Lung (tissue), 12 donors: ENCODE data around the gene DMXL2. TPM values are rescaled to one million over a fixed set of nuclear protein-coding genes. Genes with fewer than 3 reads are reported as not detected.

Experiments
- ATAC-seq: fragments of 200-7000 bp; cut with Tn5 transposase; one replicate; pipeline ENCODE4 v1.9.1; 2020; ENCODE audit warnings: moderate number of reproducible peaks; ENCODE audit not compliant: insufficient read depth, low FRiP score
- DNase-seq, 3 donors: peaks; one replicate each; pipeline ENCODE4 v3.0.0-alpha.2; 2013 to 2017
- H3K27ac ChIP-seq, 2 donors: one replicate each; pipeline ENCODE4 v1.5.1; 2013; ENCODE audit warnings: mild to moderate bottlenecking in 2 of 2, moderate library complexity in 2 of 2, control low read depth in 1 of 2, inconsistent platforms in 1 of 2, low read depth in 1 of 2, low read length in 1 of 2
- H3K27me3 ChIP-seq, 3 donors: one replicate each; pipeline ENCODE4 v1.5.1; 2013; ENCODE audit warnings: low read length in 2 of 3; ENCODE audit not compliant: control insufficient read depth in 3 of 3, insufficient read depth in 3 of 3
- H3K36me3 ChIP-seq, 4 donors: one replicate each; pipeline ENCODE4 v1.5.1; 2013; ENCODE audit warnings: low read length in 4 of 4, mild to moderate bottlenecking in 1 of 4, moderate library complexity in 1 of 4; ENCODE audit not compliant: control insufficient read depth in 4 of 4, insufficient read depth in 4 of 4
- H3K4me1 ChIP-seq, 5 donors: one replicate each; pipeline ENCODE4 v1.5.1; 2013; ENCODE audit warnings: low read length in 5 of 5, mild to moderate bottlenecking in 2 of 5, moderate library complexity in 1 of 5; ENCODE audit not compliant: control insufficient read depth in 5 of 5, insufficient read depth in 5 of 5
- H3K4me3 ChIP-seq: one replicate; pipeline ENCODE4 v1.5.1; 2013; ENCODE audit warnings: mild to moderate bottlenecking, control low read depth, moderate library complexity
- H3K9ac ChIP-seq, 2 donors: one replicate each; pipeline ENCODE4 v1.5.1; 2013; ENCODE audit warnings: low read length in 2 of 2, control low read depth in 1 of 2; ENCODE audit not compliant: insufficient read depth in 1 of 2
- H3K9me3 ChIP-seq, 4 donors: one replicate each; pipeline ENCODE4 v1.5.1; 2013; ENCODE audit warnings: low read length in 3 of 4, mild to moderate bottlenecking in 1 of 4, moderate library complexity in 1 of 4; ENCODE audit not compliant: control insufficient read depth in 4 of 4, insufficient read depth in 3 of 4
- CTCF ChIP-seq: IDR thresholded peaks from 2 replicates; pipeline ENCODE4 v1.5.1; 2012; ENCODE audit warnings: mild to moderate bottlenecking; ENCODE audit errors: control extremely low read depth, extremely low read depth
- WGBS, 2 donors: extraction: QIAGEN DNeasy Blood & Tissue Kit; methylation state at CpG; one replicate each; pipeline ENCODE4 v1.1.7; 2013; 5-methylcytosine and 5-hydroxymethylcytosine counted together
- polyA plus RNA-seq, 2 donors: library from polyadenylated mRNA; stranded (reverse); fragments of 200-250 nt; gene quantifications; one replicate each; pipeline ENCODE4 v1.2.1, GENCODE V29; 2013
- total RNA-seq, 2 donors: library from RNA; depleted of rRNA in 1 of 2; stranded (reverse); fragments of >200 nt in 1 of 2; gene quantifications; one replicate each; pipeline ENCODE4 v1.2.1, GENCODE V29; 2014 to 2021
- donor health status: control.
- donor health status: control.
- donor health status: Bipolar disorder and iron deficiency.
- donor health status: healthy.
- donor health status: DM: yes; HTN: yes; CAD: no.

Gene DMXL2
- total and polyA plus RNA-seq, 4 donors, result 40.9 to 105 (median 75.3) TPM

GRCh38 chr15:51547656-51548055 is 74.9 kb downstream of the DMXL2 start:
- H3K27me3 ChIP-seq, result no peaks in the 10 kb centered on the region
- H3K9ac ChIP-seq, result no peak overlapping the region
- no peak for DNase-seq
- H3K4me1 ChIP-seq, result no peaks in the 10 kb centered on the region
- peaks cover 0 to 3% (median 0%) of the 10 kb centered on the region in 4 donors for H3K36me3 ChIP-seq
- no peak for TF ChIP-seq CTCF
- H3K27ac ChIP-seq, result no peak overlapping the region
- WGBS, 2 donors, result 90 to 93% methylated on average over 2 of the region's 2 CpGs
- no peak overlapping the region for H3K4me3 ChIP-seq
- H3K9me3 ChIP-seq, result no peaks in the 10 kb centered on the region
- no peak for ATAC-seq

- no peak for TF ChIP-seq CTCF
- H3K36me3 ChIP-seq, result peaks cover 0 to 7% (median 5%) of the 10 kb centered on the region in 4 donors
- no peak overlapping the region for H3K9ac ChIP-seq
- H3K4me3 ChIP-seq, result no peak overlapping the region
- no peaks in the 10 kb centered on the region for H3K4me1 ChIP-seq
- H3K27ac ChIP-seq, result no peak overlapping the region
- 7 to 23% methylated on average over 1 of the region's 1 CpG for WGBS, 2 donors
- H3K9me3 ChIP-seq, result no peaks in the 10 kb centered on the region
- DNase-seq (peak in 2 of 3 donors; percentile 11 to 14), ATAC-seq (no peak)
- H3K27me3 ChIP-seq, result no peaks in the 10 kb centered on the region
These were observed 85.5 kb downstream of the DMXL2 start for GRCh38 chr15:51536965-51537574.

GRCh38 chr15:51533672-51534398 is 88.7 kb downstream of the DMXL2 start:
- no peak overlapping the region for H3K27ac ChIP-seq
- no peak overlapping the region for H3K4me3 ChIP-seq
- H3K9ac ChIP-seq, result no peak overlapping the region
- H3K27me3 ChIP-seq, result no peaks in the 10 kb centered on the region
- peaks cover 0 to 10% (median 7%) of the 10 kb centered on the region in 4 donors for H3K36me3 ChIP-seq
- peaks cover 0 to 6% (median 0%) of the 10 kb centered on the region in 4 donors for H3K9me3 ChIP-seq
- ATAC-seq, result no peak
- DNase-seq, result no peak
- no peaks in the 10 kb centered on the region for H3K4me1 ChIP-seq
- TF ChIP-seq CTCF, result no peak
- WGBS, 2 donors, result 90 to 95% methylated on average over 4 of the region's 4 CpGs
